ENCODE results near the gene MAP2K6. TPM values are rescaled to one million over a fixed set of nuclear protein-coding genes. Genes with fewer than 3 reads are reported as not detected.

The MAP2K6 gene
- total RNA-seq, 1 donor from 2014 or later, result 20.1 TPM

GRCh38 chr17:69579961-69580677, 165.6 kb downstream of the MAP2K6 start:
- DNase-seq, result no peak

DNA sequence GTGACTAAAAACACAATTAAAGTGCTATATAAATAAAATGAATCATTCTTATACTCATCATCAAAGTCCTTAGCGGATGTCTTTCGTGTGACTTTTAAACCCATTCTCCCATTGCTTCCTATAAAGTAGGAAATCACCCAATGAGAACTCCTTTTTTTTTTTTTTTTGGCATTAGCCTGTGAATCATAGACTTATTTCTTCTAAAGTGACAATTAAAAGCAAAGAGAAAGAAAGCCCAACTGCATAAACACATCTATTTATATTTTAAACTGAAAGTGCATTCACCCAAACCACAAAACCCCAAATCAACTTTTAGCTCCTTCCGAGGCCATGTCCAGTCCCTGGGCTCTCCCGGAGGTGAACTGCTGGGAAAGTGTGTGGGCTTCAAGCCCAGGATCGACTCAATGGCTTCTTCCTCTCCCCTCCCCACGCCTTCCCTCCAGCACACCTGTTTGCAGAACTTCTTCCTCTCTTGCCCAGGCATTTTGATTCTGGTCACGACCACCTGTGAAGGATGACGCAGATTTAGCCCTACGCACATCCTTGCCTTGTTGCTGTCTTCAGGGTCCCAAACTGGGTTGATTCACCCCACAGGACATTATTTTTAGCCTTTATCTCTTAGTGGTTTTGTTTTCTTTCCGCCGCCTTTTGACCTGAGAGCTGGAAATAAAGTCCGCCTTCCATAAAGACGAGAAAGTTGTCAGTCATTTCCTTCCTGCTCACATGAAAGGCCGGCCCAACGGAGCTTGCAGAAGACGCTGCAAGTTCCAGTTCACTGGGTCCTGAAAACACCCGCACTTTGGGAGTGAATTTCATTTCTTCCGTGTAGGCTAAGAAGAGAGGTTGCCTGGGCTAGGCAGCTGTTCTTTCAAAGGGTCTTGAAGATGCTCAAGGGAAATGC, 166.8 kb downstream of the MAP2K6 start:
- DNase-seq, result no peak

- no peak for DNase-seq
Measured at GRCh38 chr17:69588316-69588715, 173.8 kb downstream of the MAP2K6 start.

- no peak for DNase-seq
Measured at GRCh38 chr17:69588827-69589239, 174.3 kb downstream of the MAP2K6 start.

DNA sequence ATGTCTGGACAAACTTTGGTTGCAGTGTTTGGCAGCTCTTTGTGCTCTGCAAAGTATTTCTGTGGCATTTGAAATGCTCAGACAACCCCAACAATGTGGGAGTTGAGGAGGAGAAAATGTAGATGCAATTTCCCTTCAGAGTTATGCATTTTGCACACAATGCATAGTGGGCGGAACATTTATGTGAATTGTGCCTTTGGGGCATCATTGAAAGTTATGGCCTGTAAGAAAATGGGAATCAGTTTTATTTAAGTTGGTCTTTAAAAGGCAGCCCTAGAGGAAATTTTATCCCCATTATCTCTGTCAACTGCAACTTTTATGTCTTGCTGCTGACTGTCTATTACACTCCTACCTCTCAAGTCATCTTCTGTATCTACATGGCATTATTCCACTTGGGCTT, 176.2 kb downstream of the MAP2K6 start:
- DNase-seq, result no peak

GRCh38 chr17:69592692-69593350, 178.3 kb downstream of the MAP2K6 start:
- DNase-seq, result no peak

GRCh38 chr17:69593351-69593715, 178.8 kb downstream of the MAP2K6 start:
- no peak for DNase-seq

DNA sequence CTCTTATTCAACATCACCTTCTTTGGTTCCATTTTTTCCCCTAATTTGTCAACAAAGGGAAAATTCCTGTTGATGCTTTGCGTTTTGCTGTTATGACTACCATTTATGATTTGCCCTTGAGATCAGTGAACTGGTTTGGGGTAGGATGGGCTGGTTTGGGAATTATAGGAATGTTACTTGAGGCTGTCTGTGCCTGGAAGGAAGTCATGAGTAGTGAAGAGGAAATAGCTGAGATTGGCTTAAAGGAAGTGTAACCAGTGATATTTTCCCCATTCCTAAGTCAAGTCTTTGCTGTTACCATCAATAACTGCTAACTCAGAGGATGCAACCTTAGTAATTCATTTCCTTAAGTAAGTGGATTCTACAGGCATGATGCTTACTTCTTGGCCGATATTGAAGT, 179.2 kb downstream of the MAP2K6 start:
- DNase-seq, result no peak

- DNase-seq, result no peak
Measured at GRCh38 chr17:69594641-69595040, 180.1 kb downstream of the MAP2K6 start.

DNA sequence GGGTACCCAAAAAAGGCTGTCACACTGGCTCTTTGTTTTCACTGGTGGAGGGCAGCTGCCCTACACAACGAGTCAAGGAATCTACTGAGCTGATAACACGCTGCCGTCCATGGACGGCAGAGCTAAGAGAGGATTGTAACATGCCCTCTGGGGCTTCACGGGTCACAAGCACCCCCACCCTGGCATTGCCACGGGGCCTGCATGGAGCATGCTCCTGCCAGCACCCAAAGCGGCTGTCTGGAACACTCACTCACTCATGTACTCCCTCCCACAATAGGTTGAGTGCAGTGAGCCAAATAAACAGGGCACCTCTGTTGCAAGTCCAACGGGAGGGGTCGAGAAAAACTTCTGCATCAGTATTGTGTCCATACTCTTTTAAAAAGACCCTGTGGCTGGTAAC, 181.6 kb downstream of the MAP2K6 start:
- no peak for DNase-seq

DNA sequence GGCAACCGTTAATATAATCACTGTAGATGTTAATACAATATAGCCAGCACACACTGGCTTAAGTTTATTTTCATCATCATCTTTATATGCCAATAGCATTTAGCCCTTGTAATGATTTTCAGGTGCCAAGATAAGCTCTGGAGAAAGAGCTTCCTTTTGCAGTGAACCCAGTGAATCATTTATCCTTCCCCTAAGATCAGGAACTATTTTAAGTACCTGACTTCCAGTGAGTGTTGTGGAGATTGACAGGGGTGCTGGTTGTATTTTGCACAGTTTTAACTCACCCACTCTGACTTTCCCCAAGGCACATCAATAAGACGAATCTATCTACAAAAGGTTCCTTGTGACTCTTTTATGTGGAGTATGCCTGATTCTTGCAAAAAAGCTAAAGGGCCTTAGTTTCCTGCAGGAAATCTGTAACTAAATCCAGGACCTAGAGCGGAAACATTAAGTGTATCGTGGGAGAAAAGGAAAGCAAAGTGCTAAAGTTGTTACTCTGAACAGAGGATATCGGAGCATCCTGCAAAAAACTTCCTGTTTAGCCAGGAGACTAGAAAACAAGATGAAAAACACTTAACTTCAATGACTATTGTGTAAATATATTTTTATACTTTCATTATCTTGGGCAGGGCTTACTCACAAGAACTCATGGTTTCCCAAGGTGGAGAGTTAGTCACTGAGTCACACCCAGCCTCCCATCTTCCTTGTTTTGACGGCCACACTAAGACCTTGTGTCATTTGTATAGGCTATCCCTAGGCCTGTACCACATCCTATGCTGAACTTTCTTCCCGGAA, 183.6 kb downstream of the MAP2K6 start:
- DNase-seq, result no peak

- no peak for DNase-seq
Measured at GRCh38 chr17:69602972-69603371, 188.5 kb downstream of the MAP2K6 start.

Other genes starting within 250 kb of the MAP2K6 start
- 33.5 TPM for gene ABCA10, start 185.9 kb upstream of the MAP2K6 start, total RNA-seq
- gene ABCA5, start 87.6 kb upstream of the MAP2K6 start, total RNA-seq, result 52.8 TPM

All from tongue (tissue), 2 donors.